Spinal cord (tissue), 10 donors: Measurements from ENCODE around the gene ATP9B. TPM values are rescaled to one million over a fixed set of nuclear protein-coding genes. Genes with fewer than 3 reads are reported as not detected.
A peak's percentile ranks its signal among the peaks of the same experiment; 100 is the strongest.

Source experiments
- DNase-seq, 6 donors: peaks; one replicate each; pipeline versions ENCODE4 v3.0.0 to v3.0.0-alpha.2; 2013 to 2015; ENCODE audit warnings: low spot score in 6 of 6, low read depth in 4 of 6
- H3K27ac ChIP-seq: one replicate; pipeline ENCODE4 v1.5.1; 2013; ENCODE audit warnings: low read depth, low read length, control low read depth
- H3K27me3 ChIP-seq: one replicate; pipeline ENCODE4 v1.6.1; 2013; ENCODE audit warnings: low read length; ENCODE audit not compliant: control insufficient read depth, insufficient read depth
- H3K36me3 ChIP-seq: one replicate; pipeline ENCODE4 v1.6.1; 2013; ENCODE audit warnings: low read length; ENCODE audit not compliant: control insufficient read depth, insufficient read depth
- H3K4me1 ChIP-seq: one replicate; pipeline ENCODE4 v1.6.1; 2013; ENCODE audit warnings: low read length; ENCODE audit not compliant: control insufficient read depth, insufficient read depth
- H3K4me3 ChIP-seq: one replicate; pipeline ENCODE4 v1.5.1; 2013; ENCODE audit warnings: low read depth, low read length, control low read depth
- H3K9me3 ChIP-seq: one replicate; pipeline ENCODE4 v1.6.1; 2013; ENCODE audit warnings: low read length; ENCODE audit not compliant: control insufficient read depth, insufficient read depth
- WGBS: methylation state at CpG from one replicate; pipeline ENCODE4 v1.1.5; 2013; ENCODE audit warnings: missing lambda C conversion rate; ENCODE audit not compliant: insufficient coverage; 5-methylcytosine and 5-hydroxymethylcytosine counted together
- polyA plus RNA-seq, 2 donors: library from polyadenylated mRNA; unstranded; fragments of 120-200 nt; gene quantifications; one replicate each; pipeline ENCODE4 v1.2.1, GENCODE V29; 2013; ENCODE audit not compliant: insufficient read length in 2 of 2
- total RNA-seq, 2 donors: library from RNA; depleted of rRNA in 1 of 2; stranded (reverse); fragments of 120-200 nt in 1 of 2; fragments of >200 nt in 1 of 2; gene quantifications; one replicate each; pipeline versions ENCODE4 v1.2.3 to v1.2.4, GENCODE V29; 2013 to 2014
- donor health status: healthy.

The ATP9B gene
- total and polyA plus RNA-seq, 4 donors = 19.5 to 72.7 (median 35.6) TPM

GRCh38 chr18:79242246-79242645 is 173.1 kb downstream of the ATP9B start:
- DNase-seq = peak in 1 of 6 donors; percentile 84
- H3K27me3 ChIP-seq = no peaks in the 10 kb centered on the region
- H3K27ac ChIP-seq = no peak overlapping the region
- no peak overlapping the region for H3K4me3 ChIP-seq
- no CpG with 5 or more reads among the region's 5 CpGs for WGBS
- no peaks in the 10 kb centered on the region for H3K9me3 ChIP-seq
- H3K36me3 ChIP-seq = peaks cover 8% of the 10 kb centered on the region
- peaks cover 14% of the 10 kb centered on the region for H3K4me1 ChIP-seq

GRCh38 chr18:79245517-79246001 is 176.4 kb downstream of the ATP9B start:
- Histone ChIP-seq H3K9me3 (no peaks in the 10 kb centered on the region), H3K4me3 (no peak overlapping the region), H3K27ac (no peak overlapping the region), H3K4me1 (peaks cover 16% of the 10 kb centered on the region), H3K27me3 (no peaks in the 10 kb centered on the region), H3K36me3 (no peaks in the 10 kb centered on the region)
- DNase-seq = no peak
- WGBS = 70% methylated on average over 14 of the region's 23 CpGs

GRCh38 chr18:79246309-79247108 is 177.3 kb downstream of the ATP9B start:
- 10% methylated on average over 11 of the region's 31 CpGs for WGBS
- Histone ChIP-seq H3K27me3 (no peaks in the 10 kb centered on the region), H3K27ac (no peak overlapping the region), H3K36me3 (no peaks in the 10 kb centered on the region), H3K9me3 (no peaks in the 10 kb centered on the region), H3K4me1 (peaks cover 23% of the 10 kb centered on the region), H3K4me3 (peak overlapping the region; percentile 17)
- peak in 5 of 6 donors; percentile 56 to 91 (median 64) for DNase-seq

- no peak overlapping the region for H3K4me3 ChIP-seq
- 32% methylated on average over 6 of the region's 9 CpGs for WGBS
Observed at GRCh38 chr18:79248495-79249060, 179.4 kb downstream of the ATP9B start.

GRCh38 chr18:79250301-79250981 is 181.2 kb downstream of the ATP9B start:
- Histone ChIP-seq H3K27ac (peak overlapping the region; percentile 93), H3K27me3 (no peaks in the 10 kb centered on the region), H3K9me3 (no peaks in the 10 kb centered on the region), H3K36me3 (peaks cover 5% of the 10 kb centered on the region), H3K4me3 (no peak overlapping the region), H3K4me1 (peaks cover 31% of the 10 kb centered on the region)
- WGBS = 32% methylated on average over 11 of the region's 12 CpGs
- peak in 2 of 6 donors; percentile 70 to 78 for DNase-seq

More at GRCh38 chr18:79248495-79249060, 179.4 kb downstream of the ATP9B start:
- H3K27me3 ChIP-seq = no peaks in the 10 kb centered on the region
- H3K9me3 ChIP-seq = no peaks in the 10 kb centered on the region
- peak overlapping the region; percentile 93 for H3K27ac ChIP-seq
- H3K36me3 ChIP-seq = no peaks in the 10 kb centered on the region
- peak in 2 of 6 donors; percentile 39 to 71 for DNase-seq
- H3K4me1 ChIP-seq = peaks cover 30% of the 10 kb centered on the region

GRCh38 chr18:79251021-79251420 is 181.8 kb downstream of the ATP9B start:
- Histone ChIP-seq H3K27me3 (no peaks in the 10 kb centered on the region), H3K27ac (peak overlapping the region; percentile 93), H3K9me3 (no peaks in the 10 kb centered on the region), H3K36me3 (peaks cover 5% of the 10 kb centered on the region), H3K4me3 (no peak overlapping the region), H3K4me1 (peaks cover 28% of the 10 kb centered on the region)
- 52% methylated on average over 7 of the region's 9 CpGs for WGBS
- no peak for DNase-seq

- no peaks in the 10 kb centered on the region for H3K9me3 ChIP-seq
- peak overlapping the region; percentile 2 for H3K27ac ChIP-seq
- peaks cover 8% of the 10 kb centered on the region for H3K36me3 ChIP-seq
- no peak for DNase-seq
- H3K4me3 ChIP-seq = no peak overlapping the region
- WGBS = 83% methylated on average over 12 of the region's 20 CpGs
- peaks cover 34% of the 10 kb centered on the region for H3K4me1 ChIP-seq
- H3K27me3 ChIP-seq = no peaks in the 10 kb centered on the region
Observed at GRCh38 chr18:79252904-79253633, 183.9 kb downstream of the ATP9B start.

GRCh38 chr18:79257480-79257879 is 188.3 kb downstream of the ATP9B start:
- peaks cover 23% of the 10 kb centered on the region for H3K4me1 ChIP-seq
- H3K9me3 ChIP-seq = no peaks in the 10 kb centered on the region
- DNase-seq = peak in 2 of 6 donors; percentile 21 to 30

GRCh38 chr18:79258447-79258846 is 189.3 kb downstream of the ATP9B start:
- peaks cover 10% of the 10 kb centered on the region for H3K36me3 ChIP-seq
- no peaks in the 10 kb centered on the region for H3K9me3 ChIP-seq
- 100% methylated on average over 2 of the region's 4 CpGs for WGBS
- H3K4me3 ChIP-seq = no peak overlapping the region
- H3K27me3 ChIP-seq = no peaks in the 10 kb centered on the region
- H3K4me1 ChIP-seq = peaks cover 19% of the 10 kb centered on the region
- H3K27ac ChIP-seq = no peak overlapping the region
- no peak for DNase-seq

More at GRCh38 chr18:79257480-79257879, 188.3 kb downstream of the ATP9B start:
- Histone ChIP-seq H3K27ac (no peak overlapping the region), H3K36me3 (peaks cover 10% of the 10 kb centered on the region), H3K4me3 (no peak overlapping the region), H3K27me3 (no peaks in the 10 kb centered on the region)
- 33% methylated on average over 3 of the region's 6 CpGs for WGBS
